Hematopoietic multipotent progenitor cell treated with erythropoietin and hydrocortisone succinate and interleukin-3 and kit ligand, for 8 days (in vitro differentiated cells): ENCODE results near the gene TMEM80.
"Not testable (repeated sequence)": the region's sequence is repeated elsewhere in the genome, so short reads cannot be mapped to it uniquely, and the experiment has no call there.

Source experiments
- DNase-seq: peaks from one replicate; pipeline ENCODE4 v3.0.0-alpha.2; 2015

TMEM80 gene

DNA sequence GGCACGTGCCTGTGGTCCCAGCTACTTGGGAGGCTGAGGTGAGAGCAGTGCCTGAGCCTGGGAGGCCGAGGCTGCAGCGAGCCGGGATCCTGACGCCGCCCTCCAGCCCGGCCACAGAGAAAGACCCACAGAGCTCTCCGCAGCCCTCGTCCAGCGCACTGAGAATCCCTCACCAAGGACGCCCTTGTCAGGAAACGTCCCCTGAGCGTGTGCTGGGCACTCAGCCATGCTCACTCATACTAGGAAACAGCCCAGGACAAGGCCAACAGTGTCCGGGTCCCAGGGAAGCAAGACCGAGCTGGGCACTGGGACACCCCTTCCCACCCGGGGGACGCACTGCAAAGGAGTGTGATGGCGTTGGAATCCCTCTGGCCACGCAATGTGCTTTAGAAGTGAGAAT is 15.1 kb upstream of the TMEM80 start:
- no peak for DNase-seq

DNA sequence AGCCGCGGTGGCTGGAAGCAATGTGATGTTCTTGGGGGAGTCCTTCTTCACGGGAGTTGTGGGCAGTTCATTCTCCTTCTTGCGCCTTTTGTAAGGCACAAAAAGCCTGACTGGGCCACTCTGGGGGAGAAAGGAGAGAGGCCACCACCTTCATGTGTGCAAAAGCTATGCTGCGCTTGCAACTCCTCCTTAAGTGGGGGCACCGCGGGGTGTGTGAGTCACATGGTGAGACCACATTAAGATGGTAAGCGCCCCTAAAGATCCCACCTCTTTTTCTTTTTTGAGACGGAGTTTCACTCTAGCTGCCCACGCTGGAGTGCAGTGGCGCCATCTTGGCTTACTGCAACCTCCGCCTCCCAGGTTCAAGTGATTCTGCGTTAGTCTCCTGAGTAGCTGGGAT is 14.6 kb upstream of the TMEM80 start:
- no peak for DNase-seq

DNA sequence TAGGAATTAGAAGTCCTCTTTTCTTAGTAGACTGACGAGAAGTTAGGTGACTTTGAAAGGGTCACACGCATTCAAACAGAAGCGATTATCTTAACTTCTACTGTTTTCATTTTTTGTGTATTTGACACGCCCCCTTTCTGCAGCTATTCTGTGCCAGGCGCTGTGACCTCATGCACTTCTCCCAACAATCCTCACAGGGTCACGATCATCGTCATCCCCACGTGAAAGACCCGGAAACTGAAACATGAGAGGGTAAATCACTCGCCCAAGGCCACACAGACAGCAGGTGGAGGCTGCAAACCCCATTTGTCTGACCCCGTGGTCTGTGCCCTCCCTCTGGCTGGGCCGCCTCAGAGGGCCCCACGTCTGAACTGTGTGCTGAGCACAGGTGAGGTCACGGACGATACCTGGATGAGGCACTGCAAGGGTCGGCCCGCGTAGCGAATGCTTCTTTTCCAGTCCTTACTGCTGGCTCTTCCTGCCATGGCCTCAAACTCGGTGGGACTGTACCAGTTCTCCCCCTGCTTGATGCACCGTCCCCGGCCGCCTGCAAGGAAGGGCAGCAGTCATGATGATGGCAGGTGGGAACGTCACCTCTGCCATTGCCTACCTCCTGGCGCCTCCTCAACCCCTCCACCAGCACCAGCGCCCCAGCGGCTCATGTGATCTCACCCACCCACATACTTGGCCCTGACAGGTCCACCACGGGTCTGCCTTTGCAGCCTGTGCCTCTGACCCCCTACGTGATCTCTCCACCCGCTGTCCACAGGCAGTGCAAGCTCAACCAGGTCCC is 9.0 kb upstream of the TMEM80 start:
- DNase-seq = no peak

DNA sequence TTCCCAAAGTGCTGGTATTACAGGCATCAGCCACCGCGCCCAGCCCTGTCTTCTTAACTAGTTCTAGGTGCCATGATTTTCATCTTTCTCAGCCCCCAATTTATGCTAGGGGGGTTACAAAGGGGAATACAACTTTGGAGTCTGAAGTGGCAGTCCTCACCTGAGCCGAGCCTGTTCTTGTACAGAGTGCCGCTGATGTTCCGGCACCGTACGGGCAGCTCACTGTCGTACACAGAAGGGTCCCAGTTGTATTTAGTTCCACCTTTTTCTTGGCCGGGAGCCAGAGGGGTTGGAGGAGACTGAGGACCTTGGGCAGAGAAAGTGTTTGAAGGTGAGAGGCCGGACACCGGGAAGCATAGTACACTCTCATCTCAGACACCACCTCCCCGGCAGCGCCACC is 7.9 kb upstream of the TMEM80 start:
- no peak for DNase-seq

DNA sequence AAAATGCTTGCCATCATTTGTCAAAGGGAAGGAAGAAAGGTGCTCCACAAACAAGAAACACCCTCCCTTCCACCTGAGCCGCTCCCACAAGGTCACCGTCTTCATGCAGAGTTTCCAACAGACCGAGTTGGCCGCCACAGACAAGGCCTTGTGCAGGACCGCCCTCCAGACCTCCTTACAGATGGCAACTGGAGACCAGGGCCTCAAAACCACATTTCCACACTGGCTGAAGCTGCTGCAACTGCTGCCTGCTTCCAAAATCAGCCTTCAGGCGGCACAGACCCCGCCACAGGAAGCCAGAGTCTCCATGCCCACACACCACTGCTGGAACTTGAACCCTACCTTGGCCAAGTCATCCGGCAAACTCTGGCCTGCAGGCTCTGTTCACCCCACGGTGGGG is 6.9 kb upstream of the TMEM80 start:
- DNase-seq = no peak

DNA sequence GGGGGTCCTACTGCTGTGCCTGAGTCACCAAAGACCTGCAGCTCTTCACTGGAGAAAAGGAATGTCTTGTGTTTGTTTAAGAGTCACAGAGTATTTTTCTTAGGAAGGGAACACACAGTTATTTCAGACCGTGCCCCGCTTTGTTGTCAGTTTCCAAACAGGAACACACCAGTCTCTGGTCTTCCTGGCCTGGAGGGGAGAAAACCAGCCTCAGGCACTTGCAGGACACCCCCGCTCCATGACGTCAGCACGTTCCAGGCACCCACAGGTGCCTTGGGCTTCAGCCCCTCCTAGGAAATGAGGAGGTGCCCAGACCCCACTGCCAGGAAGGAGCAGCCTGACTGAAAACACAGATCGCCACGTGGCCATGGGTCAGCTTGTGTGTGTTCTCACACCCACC is 6.0 kb upstream of the TMEM80 start:
- DNase-seq = no peak

DNA sequence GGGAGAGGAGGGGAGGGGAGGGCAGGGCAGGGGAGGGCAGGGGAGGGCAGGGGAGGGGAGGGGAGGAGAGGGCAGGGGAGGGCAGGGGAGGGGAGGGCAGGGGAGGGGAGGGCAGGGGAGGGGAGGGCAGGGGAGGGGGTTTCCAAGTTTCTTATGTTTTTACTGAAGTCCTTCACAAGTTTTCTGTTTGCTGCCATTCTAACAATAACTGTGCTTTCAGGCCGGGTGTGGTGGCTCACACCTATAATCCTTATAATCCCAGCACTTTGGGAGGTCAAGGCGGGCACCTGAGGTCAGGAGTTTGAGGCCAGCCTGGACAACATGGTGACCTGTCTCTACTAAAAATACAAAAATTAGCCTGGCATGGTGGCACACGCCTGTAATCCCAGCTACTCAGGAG is 5.4 kb upstream of the TMEM80 start:
- DNase-seq = not testable (repeated sequence)

DNA sequence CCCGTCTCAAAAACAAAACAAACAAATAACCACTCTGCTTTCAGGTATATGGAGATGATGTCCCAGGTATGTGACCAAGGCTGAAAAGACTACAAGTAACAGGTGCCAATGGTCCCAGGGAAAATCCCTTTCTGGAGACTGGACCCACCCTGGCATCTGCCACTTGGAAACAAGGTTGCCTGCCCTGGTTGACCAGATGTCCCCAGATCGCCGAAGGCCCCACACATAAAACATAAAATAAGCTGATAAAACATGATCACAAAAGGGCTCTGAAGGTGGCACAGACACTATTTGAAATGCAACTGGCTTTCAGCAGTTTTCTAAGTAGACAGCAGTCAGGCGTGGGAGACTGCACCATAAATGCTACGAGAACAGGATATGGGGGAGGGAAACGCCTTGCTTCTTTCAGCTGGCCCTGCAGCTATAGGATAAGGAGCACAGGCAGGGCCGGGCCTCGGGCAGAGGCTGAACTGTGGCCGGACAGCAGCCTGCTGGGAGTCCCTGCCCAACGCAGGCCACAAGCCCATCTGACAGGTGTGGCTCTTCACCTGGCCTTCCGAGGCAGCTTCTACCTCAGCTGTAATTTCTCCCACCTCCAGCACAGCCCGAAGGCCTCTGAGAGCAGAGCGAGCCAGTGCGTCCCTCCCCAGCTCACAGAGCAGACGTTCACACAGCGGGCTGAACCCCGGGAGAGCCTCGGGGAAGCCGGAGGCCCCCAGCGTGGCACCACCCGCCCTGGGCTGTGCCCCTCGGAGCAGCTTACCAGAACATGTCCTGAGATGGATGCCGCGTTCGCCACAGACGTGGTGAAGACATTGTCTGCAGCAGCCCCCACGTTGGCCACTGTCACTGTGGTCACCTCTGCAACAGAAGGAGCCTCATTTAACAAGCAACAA is 4.6 kb upstream of the TMEM80 start:
- peak; percentile 61 for DNase-seq

DNA sequence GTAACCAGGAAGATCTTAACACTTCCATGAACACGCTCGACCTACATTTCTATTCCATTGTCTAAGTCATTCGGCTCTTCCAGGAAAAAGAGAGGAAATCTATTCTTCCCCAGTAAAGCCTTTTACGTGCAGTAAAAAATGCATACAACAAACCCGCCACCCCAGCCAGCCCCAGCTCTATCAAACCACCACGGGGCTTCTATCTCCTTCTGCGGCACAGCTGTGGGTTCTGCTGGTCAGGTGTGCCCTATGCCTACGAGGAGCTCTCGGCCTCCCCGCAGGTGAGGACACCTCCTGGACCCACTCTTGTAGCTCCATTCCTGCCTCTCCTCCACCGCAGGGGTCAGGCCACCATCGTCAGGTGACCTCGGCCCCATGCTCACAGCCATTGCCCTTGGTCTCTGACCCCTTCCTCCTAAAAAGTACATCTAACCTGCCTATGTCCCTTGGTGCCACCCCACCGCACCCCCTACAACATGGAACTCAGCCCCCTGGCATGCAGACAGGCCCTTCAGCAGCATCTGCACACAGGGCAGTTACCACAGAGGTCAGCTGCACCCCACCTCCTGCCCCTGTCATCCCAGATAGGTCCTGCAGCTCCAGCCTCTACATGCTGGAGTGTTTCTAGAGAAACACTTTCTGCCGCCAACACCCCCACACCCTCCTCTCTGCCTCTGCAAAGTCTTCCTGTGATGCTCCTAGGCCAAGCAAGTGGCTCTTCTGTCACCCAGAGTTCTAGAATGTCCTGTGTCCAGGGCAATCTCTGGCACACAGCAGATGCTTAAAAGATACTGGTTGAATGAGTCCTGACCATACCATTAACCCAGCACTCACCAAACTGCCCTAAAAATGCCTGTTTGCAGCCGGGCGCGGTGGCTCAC is 3.7 kb upstream of the TMEM80 start:
- no peak for DNase-seq

DNA sequence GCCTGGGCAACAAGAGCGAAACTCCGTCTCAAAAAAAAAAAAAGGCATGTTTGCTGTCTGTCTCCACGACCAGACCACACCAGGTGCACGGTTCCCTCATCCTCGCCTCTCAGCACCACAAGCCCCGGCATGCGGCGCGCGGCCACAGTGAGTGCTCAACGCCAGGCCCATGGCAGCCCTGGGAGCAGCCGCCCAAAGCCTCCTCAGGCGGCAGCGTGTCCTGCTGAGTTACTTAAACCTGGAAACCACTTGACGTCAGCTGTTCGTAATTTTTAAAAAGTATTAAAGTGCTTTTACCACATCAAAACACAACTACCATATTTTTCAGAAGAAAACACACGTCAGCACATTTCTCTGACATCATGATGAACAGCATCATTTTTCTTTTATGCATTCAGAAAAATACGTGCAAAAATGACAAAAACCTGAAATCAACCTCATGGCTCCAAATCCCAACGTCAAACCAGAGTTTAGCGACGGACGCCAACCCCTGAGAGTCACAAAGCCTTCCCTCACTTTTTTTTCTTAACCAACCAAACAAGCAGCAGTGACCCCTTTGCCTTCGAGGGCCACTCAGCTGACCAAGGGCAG is 2.7 kb upstream of the TMEM80 start:
- DNase-seq = no peak

DNA sequence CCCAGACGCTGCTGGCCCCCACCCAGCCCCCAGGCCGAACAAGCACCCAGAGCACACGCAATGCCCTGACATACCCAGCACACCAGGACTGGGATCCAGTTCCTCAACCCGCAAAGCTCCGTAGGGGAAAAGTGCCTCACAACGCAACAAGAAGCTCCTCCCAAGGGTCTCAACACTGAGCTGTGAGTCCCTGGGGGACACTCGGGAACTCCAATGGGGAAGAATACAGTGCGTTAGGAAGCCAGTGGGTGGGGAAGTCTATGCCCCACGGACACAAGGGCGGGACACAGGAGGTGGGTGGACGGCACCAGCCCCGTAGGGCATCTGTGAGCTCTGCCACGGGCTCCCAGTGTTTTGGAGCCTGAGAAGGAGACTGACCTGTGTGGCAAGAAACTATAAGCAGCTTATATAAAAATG is 2.2 kb upstream of the TMEM80 start:
- DNase-seq = no peak

DNA sequence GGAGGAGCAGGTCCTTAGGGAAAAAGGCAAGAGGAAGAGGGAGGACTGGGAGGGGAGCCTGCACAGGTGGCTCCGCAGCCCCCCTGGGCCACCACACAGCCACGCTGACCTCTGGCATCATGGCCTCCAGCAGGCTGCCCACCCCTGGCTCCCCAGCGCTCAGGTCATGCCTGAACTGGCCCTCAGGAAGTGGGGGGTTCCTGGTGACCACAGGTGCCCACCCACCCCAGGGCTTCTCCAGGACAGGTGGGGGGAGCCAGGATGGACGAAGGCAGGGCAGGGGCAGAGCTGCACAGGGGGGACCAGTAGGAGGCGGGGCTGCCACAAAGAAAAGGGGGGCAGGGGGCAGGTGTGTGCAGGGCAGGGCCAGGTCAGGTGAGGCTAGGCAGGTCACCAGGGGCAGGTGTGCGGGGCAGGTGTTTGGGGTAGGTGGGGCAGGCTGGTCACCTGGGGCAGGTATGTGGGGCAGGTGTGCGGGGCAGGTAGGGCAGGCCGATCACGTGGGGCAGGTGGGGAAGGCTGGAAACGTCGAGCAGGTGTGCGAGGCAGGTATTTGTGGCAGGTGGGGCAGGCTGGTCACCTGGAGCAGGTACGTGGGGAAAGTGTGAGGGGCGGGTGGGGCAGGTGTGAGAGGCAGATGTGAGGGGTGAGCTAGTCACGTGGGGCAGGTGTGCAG is 1.6 kb upstream of the TMEM80 start:
- DNase-seq = no peak

DNA sequence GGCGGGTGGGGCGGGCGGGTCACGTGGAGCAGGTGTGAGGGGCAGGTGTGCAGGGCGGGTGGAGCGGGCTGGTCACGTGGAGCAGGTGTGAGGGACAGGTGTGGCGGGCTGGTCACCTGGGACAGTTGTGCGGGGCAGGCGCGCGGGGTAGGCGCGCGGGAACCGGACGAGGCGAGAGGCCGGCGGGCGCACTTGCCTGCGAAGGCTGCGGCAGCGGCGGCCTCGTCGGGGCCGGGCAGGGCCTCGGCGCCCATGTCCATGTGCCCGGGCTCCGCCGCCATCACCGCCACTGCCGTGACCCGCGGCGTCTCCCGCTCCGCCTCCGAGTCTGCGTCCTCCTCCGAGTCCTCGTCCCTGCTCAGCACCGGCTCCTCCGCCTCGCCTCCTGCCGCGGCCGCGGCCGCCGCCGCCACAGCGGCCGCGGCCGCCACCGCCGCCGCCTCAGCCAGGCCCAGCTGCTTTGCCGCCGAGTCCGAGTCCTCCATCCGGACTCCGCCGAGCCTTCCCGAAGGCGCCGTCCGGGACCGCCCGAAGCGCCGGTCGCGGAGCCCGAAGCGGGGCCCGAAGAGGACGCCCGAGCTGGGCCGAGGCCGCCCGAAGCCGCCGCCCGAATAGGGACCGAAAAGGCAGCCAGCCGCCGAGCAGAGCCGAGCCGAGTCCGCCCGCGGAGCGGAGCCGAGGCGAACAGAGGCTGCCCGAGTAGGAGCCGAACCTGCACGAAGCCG is 891 bp upstream of the TMEM80 start, which contains the start of gene DEAF1:
DEAF1 (minus strand) TSS at position 660 of the 725 bp plus-strand sequence; CDS start at position 485, 175 bp downstream.
- peak; percentile 97 for DNase-seq

DNA sequence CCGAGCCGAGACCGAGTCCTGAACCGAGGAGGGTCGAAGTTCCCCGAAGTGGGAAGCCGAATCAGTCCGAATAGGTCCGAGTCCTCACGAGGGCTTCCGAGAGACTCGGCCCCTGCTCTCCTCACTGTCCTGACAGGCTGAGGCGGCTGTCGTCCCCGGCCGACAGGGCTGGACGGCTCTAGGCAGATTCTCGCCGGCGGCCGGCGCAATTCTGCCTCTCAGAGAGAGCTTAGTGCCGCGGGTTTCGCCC is 403 bp upstream of the TMEM80 start:
- no peak for DNase-seq

DNA sequence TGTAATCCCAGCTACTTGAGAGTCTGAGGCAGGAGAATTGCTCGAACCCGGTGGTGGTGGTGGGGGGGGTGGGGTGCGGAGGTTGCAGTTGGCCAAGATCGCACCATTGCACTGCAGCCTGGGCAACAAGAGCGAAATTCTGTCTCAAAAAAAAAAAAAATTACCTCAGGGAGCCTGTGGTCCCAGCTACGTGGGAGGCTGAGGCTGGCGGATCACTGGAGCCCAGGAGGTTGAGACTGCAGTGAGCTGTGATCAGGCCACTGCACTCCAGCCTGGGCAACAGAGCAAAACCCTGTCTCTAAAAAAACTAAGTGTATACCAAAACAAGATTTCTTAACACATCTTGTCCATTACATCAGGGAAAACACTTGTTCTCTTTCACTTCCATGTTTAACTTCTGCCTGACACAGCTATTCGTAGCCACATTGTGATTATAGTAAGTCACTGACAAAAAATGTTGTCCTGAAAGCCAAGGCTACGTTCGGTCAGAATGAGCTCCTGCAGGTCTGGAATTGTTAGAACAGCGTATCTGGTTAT is 1.4 kb downstream of the TMEM80 start:
- DNase-seq = no peak

DNA sequence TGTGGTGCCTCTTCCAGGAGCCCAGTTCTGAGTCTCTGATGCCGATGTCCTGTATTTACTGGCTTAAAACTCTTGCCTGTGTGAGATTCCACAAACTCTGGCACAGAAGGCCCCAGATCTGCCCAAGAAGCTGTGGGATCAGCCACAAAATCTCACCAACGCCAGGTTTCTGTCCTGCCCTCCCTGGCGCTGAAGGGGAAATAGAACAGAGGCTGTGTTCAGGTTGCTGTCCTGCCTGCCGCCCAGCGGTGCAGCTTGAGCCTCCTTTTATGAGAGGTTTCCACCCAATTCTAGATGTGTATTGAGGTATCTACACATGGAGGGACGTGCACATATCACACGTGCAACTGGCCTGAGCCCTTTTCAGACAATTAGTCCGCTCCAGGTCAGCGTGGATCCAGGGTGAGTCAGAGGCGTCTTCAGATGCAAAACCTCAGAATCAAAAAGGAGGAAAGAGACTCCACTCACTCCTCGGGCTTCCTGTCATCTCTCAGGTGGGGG is 2.2 kb downstream of the TMEM80 start:
- no peak for DNase-seq

DNA sequence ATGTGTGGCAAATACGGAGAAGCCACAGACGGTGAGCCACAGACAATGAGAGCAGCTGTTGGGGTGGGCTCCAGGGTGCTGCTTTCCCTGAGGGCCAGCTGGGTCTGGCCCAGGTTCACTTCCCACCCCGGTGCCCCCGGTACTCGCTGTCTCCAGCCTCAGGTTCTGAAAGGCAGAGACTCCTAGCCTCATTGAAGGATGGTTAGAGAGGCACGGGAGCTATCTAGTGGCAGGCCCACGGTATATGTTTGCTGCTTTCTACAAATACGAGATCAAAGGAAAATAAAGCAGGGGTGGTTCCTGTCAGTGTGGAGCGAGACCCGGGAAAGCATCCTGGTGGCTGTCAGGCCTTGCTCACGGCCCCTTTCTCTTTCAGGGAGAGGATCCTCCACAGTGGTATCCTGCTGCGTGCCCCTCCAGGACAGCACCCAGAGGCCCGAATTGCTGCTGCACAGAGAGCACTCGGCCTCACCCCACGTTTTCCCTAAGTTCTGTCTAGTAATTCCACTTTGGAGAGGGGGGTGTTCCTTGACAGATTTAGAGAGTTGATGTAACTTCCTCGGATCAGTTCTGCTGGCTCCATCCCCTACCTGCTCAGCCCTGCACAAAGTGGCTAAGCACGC is 3.0 kb downstream of the TMEM80 start:
- no peak for DNase-seq

DNA sequence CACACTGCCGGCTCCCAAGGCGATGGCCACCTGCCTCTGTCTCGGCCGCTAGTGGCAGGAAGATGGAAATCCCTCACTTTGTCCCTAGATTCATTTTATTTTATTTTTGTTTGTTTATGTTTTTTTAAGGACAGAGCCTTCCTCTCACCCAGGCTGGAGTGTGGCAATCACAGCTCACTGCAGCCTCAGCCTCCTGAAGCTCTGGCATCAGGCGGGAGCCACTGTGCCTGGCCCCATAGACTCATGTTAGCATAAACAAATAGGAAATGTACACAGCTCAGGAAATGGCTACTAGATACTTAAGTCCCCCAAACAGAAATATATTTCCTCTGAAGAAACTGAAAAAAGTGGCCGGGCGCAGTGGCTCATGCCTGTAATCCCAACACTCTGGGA is 3.5 kb downstream of the TMEM80 start:
- no peak for DNase-seq

DNA sequence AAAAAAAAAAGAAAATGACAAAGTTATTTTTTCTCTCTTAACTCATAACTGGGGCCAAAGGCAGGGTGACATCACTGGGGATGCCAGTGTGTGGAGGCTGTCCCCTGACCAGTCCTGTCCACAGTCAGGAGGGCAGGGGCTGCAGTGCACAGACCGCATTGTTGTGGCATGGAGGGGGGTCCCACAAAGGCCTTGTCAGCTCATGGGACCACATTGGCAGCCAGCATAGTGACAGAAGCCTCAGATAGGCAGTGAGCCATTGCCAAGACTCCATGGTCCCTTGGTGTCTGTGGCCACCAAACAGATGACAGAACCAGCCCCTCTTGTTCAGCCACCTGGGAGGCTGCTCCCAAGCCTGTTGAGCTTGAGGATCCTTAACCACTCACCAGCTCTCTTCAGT is 4.1 kb downstream of the TMEM80 start:
- no peak for DNase-seq

DNA sequence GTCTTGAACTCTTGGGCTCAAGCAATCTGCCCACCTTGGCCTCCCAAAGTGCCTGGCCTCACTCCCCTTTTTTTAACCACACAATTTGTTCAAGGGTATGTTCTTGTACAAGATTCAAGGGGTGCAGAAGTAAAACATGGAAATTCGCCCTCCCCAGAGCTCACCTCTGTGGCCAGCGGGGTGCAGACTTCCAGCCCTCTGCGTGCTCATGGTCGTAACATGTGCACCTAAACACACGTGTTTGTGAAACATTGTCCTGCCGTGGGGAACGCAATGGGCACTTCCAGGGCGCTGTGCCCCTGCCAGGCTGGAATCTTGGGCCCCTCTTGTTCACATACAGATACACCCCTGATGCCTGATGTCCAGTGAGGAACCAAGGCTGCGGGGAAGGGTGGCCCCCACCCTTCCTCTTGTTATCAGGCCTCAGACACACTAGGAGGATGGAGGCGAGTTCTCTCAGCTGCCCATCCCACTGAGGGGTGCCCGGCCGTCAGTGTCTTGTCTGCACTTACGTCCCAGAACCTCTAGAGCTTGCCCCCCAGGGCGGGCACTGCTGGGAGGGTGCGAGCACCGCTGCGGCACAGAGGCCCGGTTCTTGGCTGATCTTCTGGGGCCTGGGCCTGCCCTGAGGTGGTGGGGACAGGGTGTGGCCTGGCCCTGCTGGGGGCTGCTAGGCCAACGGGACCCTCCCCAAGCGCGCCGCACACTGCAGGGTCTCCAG is 6.3 kb downstream of the TMEM80 start:
- DNase-seq = peak; percentile 50
